Stimulated activated CD8-positive, alpha-beta memory T cell treated with anti-CD3 and anti-CD28 coated beads, Interleukin-4, amount 100 ng/mL, for 48 hours (primary cell): Measurements from ENCODE around the gene MECP2.
"Not testable (repeated sequence)": the region's sequence is repeated elsewhere in the genome, so short reads cannot be mapped to it uniquely, and the experiment has no call there.

Experiments
- DNase-seq: peaks from one replicate; pipeline ENCODE4 v3.0.0-alpha.2; 2020

MECP2 gene

GRCh38 chrX:154014429-154015380, 82.8 kb downstream of the MECP2 start:
- DNase-seq = no peak

GRCh38 chrX:154013614-154014360, 83.7 kb downstream of the MECP2 start:
- DNase-seq = peak; percentile 58

- no peak for DNase-seq
Measured at GRCh38 chrX:154013001-154013421, 84.5 kb downstream of the MECP2 start.

DNA sequence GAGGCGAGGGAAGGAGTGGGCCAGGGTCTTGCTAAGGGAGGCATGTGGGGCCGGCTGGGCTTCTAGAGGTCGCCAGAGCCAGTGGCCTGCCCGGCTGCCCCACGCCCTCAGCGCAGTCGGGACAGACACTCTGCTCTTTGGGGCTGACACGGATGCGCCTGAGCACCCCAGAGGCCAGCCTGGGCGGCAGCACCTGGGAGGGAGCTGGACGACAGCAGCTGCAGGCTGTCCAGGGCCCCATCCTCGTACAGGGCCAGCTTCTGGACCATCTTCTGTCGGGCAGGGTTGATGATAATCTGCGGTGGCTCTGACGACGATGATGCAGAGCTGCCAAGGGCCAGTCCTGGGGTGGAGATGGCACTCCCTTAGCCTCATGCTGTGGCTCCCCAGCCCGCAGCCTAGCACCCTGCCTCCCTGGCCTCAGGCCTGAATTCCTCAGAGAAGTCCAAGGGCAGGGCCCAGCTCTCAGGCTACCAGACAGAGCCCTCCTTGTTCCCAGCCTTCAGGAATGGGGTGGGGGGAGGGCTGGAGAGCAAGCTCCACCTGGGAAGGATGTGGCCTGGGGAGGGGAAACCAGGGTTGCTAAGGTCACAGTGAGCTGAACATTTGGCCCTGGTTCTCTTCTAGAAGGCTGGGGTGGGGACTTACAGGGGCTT, 85.1 kb downstream of the MECP2 start:
- DNase-seq = no peak

DNA sequence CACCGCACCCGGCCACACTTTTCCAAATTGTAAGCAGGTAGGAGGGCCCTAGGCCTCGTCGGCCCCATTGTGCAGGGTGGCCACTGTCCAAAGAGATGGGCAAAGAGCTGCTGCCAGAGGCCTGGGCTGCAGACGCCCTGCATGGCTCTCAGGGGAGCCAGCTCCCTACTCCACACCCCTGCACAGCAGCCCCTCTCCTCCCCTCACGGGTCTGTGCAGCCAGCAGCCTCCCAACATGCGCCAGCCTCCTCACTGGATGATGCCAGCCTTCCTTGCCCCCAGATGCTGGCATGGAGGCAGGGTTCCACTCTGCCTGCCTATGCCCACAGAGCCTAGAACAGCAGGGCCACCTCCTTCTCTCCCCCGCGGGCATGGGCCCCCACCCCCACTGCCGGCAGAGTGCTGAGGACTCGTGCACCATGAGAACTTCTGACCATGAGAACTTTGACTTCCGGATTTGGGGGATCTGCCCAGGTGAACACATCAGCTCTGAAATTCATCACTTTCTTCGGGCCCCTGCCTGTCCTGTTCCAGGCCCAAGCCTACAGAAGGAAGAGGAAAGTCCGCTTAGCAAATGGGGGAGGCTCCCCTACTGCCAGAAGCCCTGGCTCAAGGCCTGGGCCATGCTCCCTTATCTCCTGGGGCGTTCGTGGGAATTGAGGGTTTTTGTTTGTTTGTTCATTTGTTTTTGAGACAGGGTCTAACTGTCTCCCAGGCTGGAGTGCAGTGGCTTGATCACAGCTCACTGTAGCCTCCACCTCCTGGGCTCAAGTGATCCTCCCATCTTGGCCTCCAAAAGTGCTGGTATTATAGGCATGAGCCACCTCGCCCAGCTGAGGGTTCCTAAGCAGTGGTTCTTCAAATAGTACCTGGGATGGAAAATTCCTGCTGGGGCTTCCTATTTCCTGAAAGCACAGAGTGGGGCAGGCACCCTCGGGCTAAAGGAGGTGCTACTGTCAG, 85.9 kb downstream of the MECP2 start:
- no peak for DNase-seq

GRCh38 chrX:154010330-154011087, 87.0 kb downstream of the MECP2 start:
- DNase-seq = no peak

DNA sequence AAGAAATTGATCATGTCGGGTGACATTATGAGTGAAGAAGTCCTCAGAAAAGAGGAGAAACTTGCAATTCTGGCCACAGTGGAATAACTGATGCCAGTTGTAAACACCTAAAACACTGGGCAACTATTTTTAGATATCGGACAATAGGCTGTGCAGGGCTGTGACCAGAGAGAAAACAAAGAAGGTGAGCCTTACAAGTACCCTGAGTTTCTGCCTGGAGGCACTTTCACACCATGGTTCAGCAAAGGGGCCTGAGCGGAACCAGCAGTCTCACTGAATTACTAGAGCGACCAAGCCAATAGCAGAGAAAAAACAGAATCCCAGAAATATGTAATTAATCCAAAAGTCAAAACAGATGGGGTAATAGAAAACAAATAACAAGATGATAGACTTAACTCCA, 89.0 kb downstream of the MECP2 start:
- DNase-seq = no peak

DNA sequence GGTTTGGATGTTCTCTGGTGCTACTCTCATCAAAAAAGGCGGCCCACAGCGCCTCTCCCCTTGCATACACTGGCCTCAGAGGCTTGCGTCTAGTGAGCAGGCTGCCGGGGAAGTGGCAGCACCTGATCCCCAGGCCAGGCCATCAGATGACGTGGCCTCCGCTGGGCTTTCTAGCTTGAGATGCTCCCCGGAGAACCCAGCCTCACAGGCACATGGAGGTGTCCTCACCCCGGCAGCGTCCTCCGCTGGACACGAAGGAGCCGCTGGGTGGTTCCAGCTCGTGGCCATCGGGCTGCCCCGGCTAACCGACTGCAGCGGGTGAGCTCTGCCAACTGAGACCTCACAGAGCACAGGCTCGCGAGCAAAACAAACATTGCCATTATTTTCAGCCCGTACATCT, 90.6 kb downstream of the MECP2 start:
- no peak for DNase-seq

DNA sequence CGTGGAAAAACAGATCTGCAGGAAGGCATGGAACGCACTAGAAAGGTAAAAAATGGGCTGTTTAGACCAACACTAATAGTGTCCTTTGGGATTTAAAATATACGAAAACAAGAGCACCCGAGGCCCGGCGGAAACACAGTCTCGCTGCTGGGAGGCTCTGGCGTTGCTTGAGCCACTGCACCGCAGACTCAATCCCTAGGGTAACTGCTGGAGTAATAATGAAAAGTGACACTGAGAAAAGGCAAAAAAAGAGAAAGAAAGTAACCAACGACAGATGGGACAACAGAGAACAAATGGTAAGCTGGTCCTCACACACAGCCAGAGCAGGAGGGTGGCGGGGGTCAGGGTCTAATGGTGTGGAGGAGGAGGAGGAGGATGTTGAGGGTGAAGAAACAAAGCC, 93.2 kb downstream of the MECP2 start:
- no peak for DNase-seq

- DNase-seq = peak; percentile 55
Measured at GRCh38 chrX:154002215-154002719, 95.2 kb downstream of the MECP2 start.

GRCh38 chrX:154000051-154000450, 97.5 kb downstream of the MECP2 start:
- DNase-seq = no peak

GRCh38 chrX:153999359-154000037, 98.0 kb downstream of the MECP2 start:
- DNase-seq = no peak

DNA sequence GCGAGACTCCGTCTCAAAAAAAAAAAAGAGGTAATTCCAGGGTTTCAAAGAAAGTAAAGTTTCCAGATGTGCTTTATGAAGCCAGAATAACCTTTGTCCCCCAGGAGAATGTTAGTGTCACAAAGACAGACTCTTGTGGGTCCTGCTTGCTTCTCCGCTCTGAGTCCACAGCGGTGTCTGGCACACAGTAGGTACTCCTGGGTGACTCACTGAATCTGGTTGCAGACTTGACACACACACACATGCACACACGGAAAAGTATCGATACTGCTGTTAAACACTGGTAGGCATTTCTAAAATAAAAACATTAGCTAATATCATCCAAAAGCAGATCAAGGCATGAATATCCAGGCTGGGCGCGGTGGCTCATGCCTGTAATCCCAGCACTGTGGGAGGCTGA, 102.0 kb downstream of the MECP2 start:
- no peak for DNase-seq

DNA sequence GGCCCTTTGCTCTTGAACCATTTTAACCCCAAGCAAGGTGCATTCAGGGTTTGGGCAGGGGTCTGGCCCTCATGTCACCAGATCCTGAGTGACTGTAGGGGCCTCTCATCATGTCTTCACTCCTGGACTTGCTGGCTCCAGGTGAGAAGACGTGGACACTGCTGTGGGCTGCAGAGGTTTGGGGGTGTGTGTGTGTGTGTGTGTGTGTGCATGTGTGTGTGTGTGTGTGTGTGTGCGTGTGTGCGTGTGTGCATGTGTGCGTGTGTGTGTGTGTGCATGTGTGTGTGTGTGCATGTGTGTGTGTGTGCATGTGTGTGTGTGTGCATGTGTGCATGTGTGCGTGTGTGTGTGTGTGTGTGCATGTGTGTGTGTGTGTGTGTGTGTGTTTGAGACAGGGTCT, 103.1 kb downstream of the MECP2 start:
- not testable (repeated sequence) for DNase-seq

- DNase-seq = no peak
Measured at GRCh38 chrX:153993978-153994377, 103.5 kb downstream of the MECP2 start.

GRCh38 chrX:153993079-153993478, 104.4 kb downstream of the MECP2 start:
- no peak for DNase-seq

DNA sequence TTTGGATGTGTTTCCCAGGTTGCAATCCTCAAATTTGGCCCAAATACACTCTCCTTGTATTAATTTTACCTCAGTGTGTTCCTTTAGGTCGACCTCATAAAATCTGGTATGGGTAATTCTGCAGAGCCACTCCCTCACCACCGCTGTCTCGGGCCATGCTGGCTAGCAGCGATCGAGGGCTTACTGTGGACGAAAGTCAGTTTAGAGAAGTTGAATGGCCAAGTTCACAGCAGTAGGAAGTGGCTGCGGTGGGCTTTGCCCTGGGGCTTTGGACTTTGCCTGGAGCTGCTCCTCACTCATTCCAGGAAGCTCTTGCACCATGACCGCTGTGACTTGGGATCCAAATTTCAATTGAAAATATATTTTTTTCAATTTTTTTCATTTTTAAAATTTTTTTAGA, 105.3 kb downstream of the MECP2 start:
- no peak for DNase-seq

GRCh38 chrX:153991013-153991580, 106.4 kb downstream of the MECP2 start:
- no peak for DNase-seq

GRCh38 chrX:153989973-153990655, 107.4 kb downstream of the MECP2 start:
- DNase-seq = no peak

- DNase-seq = no peak
Measured at GRCh38 chrX:153988493-153988892, 109.0 kb downstream of the MECP2 start.
